Stimulated activated naive CD4-positive, alpha-beta T cell treated with Interleukin-2 at 50 U/mL for 16 hours (primary cell): ENCODE data around the gene BTBD2.

Experiments
- DNase-seq: peaks from one replicate; lab custom pipeline; 2025; lab: John Stamatoyannopoulos, UW

Gene BTBD2

GRCh38 chr19:1941146-1942077 lies 74.1 kb downstream of the BTBD2 start, which contains the start of gene CSNK1G2:
TSS of gene CSNK1G2 (plus strand) at chr19:1941172. CDS start at chr19:1969773, 28,601 bp downstream.
- no peak for DNase-seq

DNA sequence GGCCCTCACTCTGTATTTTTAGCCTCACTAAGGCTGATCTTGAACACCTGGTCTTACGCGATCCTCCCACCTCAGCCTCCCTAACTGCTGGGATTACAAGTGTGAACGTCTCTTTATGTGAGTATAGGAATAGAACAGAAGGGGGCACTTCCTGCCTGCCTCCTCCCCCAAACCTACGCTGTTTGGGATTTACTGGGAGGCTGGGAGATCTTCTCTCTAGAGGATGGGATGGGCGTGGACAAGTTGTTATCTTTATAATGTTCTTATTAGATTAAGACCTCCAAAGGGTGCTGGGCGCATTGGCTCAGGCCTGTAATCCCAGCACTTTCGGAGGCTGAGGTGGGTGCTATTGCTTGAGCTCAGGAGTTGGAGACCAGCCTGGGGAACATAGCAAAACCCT lies 77.4 kb downstream of the BTBD2 start:
- no peak for DNase-seq

DNA sequence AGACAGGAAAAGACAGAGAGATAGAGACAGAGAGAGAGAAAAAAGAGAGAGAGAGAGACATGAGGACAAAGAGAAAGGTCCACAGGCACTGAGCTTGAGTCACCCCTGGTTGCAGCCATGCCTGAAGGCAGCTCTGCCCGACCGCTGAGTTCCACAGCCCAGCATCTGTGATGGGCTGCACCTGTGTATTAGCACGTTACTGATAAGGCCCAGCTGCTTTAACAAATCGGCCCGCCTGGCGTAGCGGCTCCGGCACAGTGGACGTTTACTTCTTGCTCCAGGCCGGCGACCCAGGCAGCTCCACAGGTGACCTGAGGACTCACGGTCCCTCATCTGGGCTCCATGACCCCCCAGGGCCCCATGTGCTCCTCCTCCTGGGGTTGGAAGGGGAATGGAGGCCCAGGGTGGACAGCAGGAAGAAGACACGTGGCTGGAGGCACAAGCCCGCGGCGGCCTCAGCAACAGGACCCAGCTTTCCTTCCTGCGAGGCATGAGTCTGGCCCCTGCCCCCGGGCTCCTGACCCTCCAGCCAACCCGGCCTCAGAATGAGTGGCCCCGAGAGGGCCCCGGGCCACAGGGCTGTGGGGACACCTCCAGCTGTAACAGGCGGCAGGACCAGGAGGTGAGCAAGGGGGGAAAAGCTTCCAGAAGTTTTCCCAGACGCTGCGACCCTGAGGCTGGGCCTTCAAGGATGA lies 78.5 kb downstream of the BTBD2 start:
- DNase-seq, result no peak

DNA sequence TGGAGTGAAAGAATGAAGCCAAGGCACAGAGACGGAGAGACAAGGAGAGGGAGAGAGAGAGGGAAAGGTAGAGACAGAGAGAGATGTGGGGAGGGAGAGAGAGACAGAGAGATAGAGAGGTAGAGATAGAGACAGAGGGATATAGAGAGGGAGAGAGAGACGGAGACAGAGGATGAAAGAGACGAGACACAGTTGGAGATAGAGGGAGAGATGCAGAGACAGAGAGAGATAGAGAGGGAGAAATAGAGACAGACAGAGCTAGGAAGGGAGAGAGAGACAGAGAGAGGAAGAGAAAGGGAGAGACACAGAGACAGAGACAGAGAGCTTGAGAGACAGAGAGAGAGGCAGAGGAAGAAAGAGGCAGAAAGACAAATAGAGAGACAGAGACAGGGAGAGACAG lies 79.1 kb downstream of the BTBD2 start:
- DNase-seq, result no peak

GRCh38 chr19:1935484-1936208 lies 79.9 kb downstream of the BTBD2 start:
- DNase-seq, result no peak
